CD4-positive, alpha-beta T cell (primary cell): Measurements from ENCODE around the gene CCDC178. TPM values are rescaled to one million over a fixed set of nuclear protein-coding genes. Genes with fewer than 3 reads are reported as not detected.

ENCODE experiments used
- ATAC-seq: fragments of 200-7000 bp; cut with Tn5 transposase; one replicate; pipeline ENCODE4 v1.10.0; 2022; ENCODE audit warnings: mild to moderate bottlenecking; ENCODE audit not compliant: poor library complexity
- CTCF ChIA-PET: fragments of 350-600 bp; sonication (Branson Sonifier 250); formaldehyde crosslinking; loops from one replicate; lab custom pipeline; 2021; ENCODE audit warnings: antibody characterized with exemption, inconsistent platforms; lab: Charles Lee
- POLR2A ChIA-PET: fragments of 350-600 bp; sonication (Branson Sonifier 250); formaldehyde crosslinking; loops from one replicate; lab custom pipeline; 2021; ENCODE audit warnings: antibody characterized with exemption, inconsistent platforms; lab: Charles Lee
- DNase-seq, 14 experiments: peaks; one replicate each; pipeline ENCODE4 v3.0.0-alpha.2; 2013 to 2020; ENCODE audit warnings: mixed read lengths in 2 of 14
- H3K27ac ChIP-seq, 2 donors: one replicate each; pipeline versions ENCODE4 v1.5.1 to v1.7.0; 2013; ENCODE audit warnings: low read length in 2 of 2, low read depth in 1 of 2, mild to moderate bottlenecking in 1 of 2
- H3K27me3 ChIP-seq, 2 experiments: 1 replicate in 1 of 2; 2 replicates in 1 of 2; pipeline versions ENCODE4 v1.6.1 to v1.7.0; 2013; ENCODE audit warnings: low read length in 2 of 2, control low read depth in 1 of 2, mild to moderate bottlenecking in 1 of 2, moderate library complexity in 1 of 2; ENCODE audit not compliant: insufficient read depth in 2 of 2, control insufficient read depth in 1 of 2
- H3K36me3 ChIP-seq: one replicate; pipeline ENCODE4 v1.6.1; 2013; ENCODE audit warnings: low read length, control low read depth; ENCODE audit not compliant: insufficient read depth
- H3K4me1 ChIP-seq: one replicate; pipeline ENCODE4 v1.6.1; 2013; ENCODE audit warnings: low read length, control low read depth; ENCODE audit not compliant: insufficient read depth
- H3K4me3 ChIP-seq: one replicate; pipeline ENCODE4 v1.5.1; 2013; ENCODE audit warnings: mild to moderate bottlenecking, low read length, moderate library complexity
- H3K9me3 ChIP-seq, 2 experiments: 1 replicate in 1 of 2; 2 replicates in 1 of 2; pipeline versions ENCODE4 v1.6.1 to v1.7.0; 2013; ENCODE audit warnings: low read length in 2 of 2, mild to moderate bottlenecking in 2 of 2, control low read depth in 1 of 2, moderate library complexity in 1 of 2; ENCODE audit not compliant: control insufficient read depth in 1 of 2, insufficient read depth in 1 of 2
- H3K27ac Mint-ChIP-seq: one replicate; pipeline ENCODE4 v1.8.0; 2020; ENCODE audit warnings: mixed read lengths
- H3K27me3 Mint-ChIP-seq: one replicate; pipeline ENCODE4 v1.8.0; 2021; ENCODE audit warnings: mixed read lengths
- H3K36me3 Mint-ChIP-seq: one replicate; pipeline ENCODE4 v1.8.0; 2021; ENCODE audit warnings: low read depth, mixed read lengths
- H3K4me1 Mint-ChIP-seq: one replicate; pipeline ENCODE4 v1.8.0; 2021; ENCODE audit warnings: low read depth, mixed read lengths
- H3K4me3 Mint-ChIP-seq: one replicate; pipeline ENCODE4 v1.8.0; 2020; ENCODE audit warnings: mild to moderate bottlenecking, mixed read lengths
- H3K9me3 Mint-ChIP-seq: one replicate; pipeline ENCODE4 v1.8.0; 2020; ENCODE audit warnings: mixed read lengths
- intact Hi-C, 2 experiments: fragments of 100-400 bp; cut with DNase I in 1 of 2; cut with micrococcal nuclease in 1 of 2; formaldehyde crosslinking; loops; one replicate each; pipeline versions ENCODE4 v1.15.1 to v1.9.0; 2023 to 2025; cut with DNase I, micrococcal nuclease
- total RNA-seq, 174 experiments: library from RNA in 2 of 174; stranded (reverse) in 2 of 174; gene quantifications; one replicate each; pipeline ENCODE4 v1.2.3 and lab custom pipeline; 2021 to 2026
- TF ChIP-seq, protein P1 (sequence below): fragments of 200-600 bp; IDR thresholded peaks from one replicate; pipeline ENCODE4 v1.8.0; 2022; ENCODE audit warnings: antibody characterized with exemption, mild to moderate bottlenecking

The CCDC178 gene
- total RNA-seq, 2 experiments from 2014 or later, result not detected

DNA sequence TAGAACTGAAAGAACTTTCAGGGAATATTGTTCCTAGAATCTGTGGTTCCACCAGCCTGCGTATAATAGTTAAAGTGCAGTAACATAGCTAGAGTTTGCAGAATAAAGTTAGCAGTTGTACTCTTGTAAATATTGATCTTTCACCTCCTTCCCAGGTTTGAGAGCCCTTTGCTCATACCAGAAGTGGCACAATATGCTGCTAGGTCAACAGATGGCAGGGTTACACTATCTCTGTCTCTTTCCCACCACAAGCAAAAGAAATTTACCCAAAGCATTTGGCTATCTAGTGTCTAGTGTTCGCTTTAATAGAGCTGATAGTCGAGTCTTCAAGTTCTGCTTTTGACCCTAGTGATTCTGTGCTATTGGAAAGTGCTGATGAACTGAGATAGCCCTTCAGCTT is 548.7 kb downstream of the CCDC178 start:
- intact Hi-C loops, result no loop called here
- Mint-ChIP-seq H3K4me1 (no peaks in the 10 kb centered on the region), H3K36me3 (no peaks in the 10 kb centered on the region), H3K4me3 (no peak overlapping the region), H3K27me3 (no peaks in the 10 kb centered on the region), H3K27ac (no peak overlapping the region), H3K9me3 (peaks cover 2% of the 10 kb centered on the region)
- no peaks in the 10 kb centered on the region for H3K4me1 ChIP-seq
- ChIA-PET CTCF (no interaction called here), POLR2A (no interaction called here)
- no peaks in the 10 kb centered on the region for H3K27me3 ChIP-seq
- H3K36me3 ChIP-seq, result no peaks in the 10 kb centered on the region
- H3K9me3 ChIP-seq, result peaks cover 2 to 4% of the 10 kb centered on the region in 2 experiments
- TF ChIP-seq, protein P1, sequence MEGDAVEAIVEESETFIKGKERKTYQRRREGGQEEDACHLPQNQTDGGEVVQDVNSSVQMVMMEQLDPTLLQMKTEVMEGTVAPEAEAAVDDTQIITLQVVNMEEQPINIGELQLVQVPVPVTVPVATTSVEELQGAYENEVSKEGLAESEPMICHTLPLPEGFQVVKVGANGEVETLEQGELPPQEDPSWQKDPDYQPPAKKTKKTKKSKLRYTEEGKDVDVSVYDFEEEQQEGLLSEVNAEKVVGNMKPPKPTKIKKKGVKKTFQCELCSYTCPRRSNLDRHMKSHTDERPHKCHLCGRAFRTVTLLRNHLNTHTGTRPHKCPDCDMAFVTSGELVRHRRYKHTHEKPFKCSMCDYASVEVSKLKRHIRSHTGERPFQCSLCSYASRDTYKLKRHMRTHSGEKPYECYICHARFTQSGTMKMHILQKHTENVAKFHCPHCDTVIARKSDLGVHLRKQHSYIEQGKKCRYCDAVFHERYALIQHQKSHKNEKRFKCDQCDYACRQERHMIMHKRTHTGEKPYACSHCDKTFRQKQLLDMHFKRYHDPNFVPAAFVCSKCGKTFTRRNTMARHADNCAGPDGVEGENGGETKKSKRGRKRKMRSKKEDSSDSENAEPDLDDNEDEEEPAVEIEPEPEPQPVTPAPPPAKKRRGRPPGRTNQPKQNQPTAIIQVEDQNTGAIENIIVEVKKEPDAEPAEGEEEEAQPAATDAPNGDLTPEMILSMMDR, result no peak
- no peak for ATAC-seq
- no peak for DNase-seq
- no peak overlapping the region for H3K27ac ChIP-seq
- no peak overlapping the region for H3K4me3 ChIP-seq

DNA sequence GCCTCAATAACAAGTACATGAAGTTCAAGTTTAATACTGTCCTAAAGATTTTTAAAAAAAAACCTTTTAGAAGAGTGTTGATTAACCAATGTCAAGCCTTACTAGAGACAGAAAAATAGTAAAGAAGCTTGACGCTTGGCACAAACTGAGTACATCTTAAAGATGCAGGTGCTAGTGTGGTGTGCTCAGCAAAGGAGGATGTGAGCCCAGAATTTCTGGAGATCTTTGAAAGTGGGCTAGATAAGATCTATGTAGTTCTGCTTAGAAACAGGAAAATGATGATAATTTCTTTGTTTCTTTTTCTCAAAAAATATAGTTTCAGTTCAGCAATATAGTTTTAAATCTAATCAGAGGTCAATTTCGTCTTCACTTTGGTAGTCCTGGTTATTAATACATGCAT is 549.4 kb downstream of the CCDC178 start:
- ChIA-PET POLR2A (no interaction called here), CTCF (no interaction called here)
- H3K27me3 ChIP-seq, result no peaks in the 10 kb centered on the region
- ATAC-seq, result no peak
- no peaks in the 10 kb centered on the region for H3K4me1 ChIP-seq
- Mint-ChIP-seq H3K27ac (no peak overlapping the region), H3K27me3 (no peaks in the 10 kb centered on the region), H3K9me3 (peaks cover 2% of the 10 kb centered on the region), H3K36me3 (no peaks in the 10 kb centered on the region), H3K4me3 (no peak overlapping the region), H3K4me1 (no peaks in the 10 kb centered on the region)
- no peaks in the 10 kb centered on the region for H3K36me3 ChIP-seq
- peaks cover 0 to 4% of the 10 kb centered on the region in 2 experiments for H3K9me3 ChIP-seq
- intact Hi-C loops, result no loop called here
- no peak overlapping the region for H3K27ac ChIP-seq
- DNase-seq, result no peak
- no peak overlapping the region for H3K4me3 ChIP-seq
- TF ChIP-seq, protein P1, result no peak

DNA sequence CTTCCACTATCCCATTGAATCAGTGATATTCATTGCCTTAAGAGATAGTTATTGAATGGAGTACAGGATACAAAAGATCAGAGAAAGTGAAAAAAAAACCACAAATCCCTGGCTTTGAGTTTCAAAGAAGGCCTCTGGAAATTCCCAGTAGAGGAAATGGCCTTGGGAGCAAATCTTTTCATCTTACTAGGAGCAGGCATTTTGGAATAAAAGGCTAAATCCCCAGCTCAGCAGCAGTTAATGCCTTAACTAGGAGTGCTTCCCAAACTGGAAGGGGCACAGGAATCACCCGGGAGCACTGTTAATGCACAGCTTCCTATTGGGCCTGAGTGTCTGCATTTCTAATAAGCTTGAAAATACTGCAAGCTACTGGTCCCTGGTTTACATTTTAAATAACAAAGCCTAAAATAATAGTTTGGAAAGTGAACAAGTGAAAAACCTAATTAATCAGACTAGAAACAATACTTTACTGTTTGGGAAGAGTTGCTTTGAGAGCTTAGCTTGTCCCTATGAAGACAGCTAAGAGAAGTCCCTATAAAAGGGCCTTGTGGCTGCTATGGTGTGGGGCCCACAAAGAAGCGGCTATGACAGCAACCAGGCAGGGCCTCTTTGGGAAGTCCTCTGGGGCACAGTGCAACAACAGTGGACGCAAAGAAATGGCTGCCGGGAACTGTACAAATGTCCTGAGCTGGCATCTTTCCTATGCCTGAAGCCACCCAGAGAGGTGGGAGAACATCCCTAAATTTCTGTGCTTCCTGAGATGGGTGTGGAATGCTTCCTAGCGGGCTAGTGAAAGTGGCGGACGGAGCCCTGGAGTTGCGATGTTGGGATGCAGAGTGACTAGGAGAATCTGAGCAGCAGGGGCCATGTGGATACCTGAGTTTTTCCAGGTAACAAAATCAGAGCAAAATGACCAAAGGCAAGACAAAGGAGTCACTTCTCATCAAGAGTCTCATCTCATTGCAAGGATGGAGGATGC is 550.6 kb downstream of the CCDC178 start:
- POLR2A ChIA-PET, result no interaction called here
- DNase-seq, result no peak
- no peaks in the 10 kb centered on the region for H3K4me1 Mint-ChIP-seq
- Histone ChIP-seq H3K9me3 (peaks cover 0 to 4% of the 10 kb centered on the region in 2 experiments), H3K27me3 (no peaks in the 10 kb centered on the region), H3K36me3 (no peaks in the 10 kb centered on the region), H3K27ac (no peak overlapping the region), H3K4me3 (no peak overlapping the region), H3K4me1 (no peaks in the 10 kb centered on the region)
- H3K9me3 Mint-ChIP-seq, result peaks cover 2% of the 10 kb centered on the region
- no peaks in the 10 kb centered on the region for H3K27me3 Mint-ChIP-seq
- ATAC-seq, result no peak
- intact Hi-C loops, result no loop called here
- TF ChIP-seq, protein P1, result no peak
- CTCF ChIA-PET, result no interaction called here
- H3K27ac Mint-ChIP-seq, result no peak overlapping the region
- H3K36me3 Mint-ChIP-seq, result no peaks in the 10 kb centered on the region
- H3K4me3 Mint-ChIP-seq, result no peak overlapping the region
